Fibroblast of mammary gland (primary cell): ENCODE results near the gene BET1.
"Not testable (repeated sequence)": the region's sequence is repeated elsewhere in the genome, so short reads cannot be mapped to it uniquely, and the experiment has no call there.

Source experiments
- DNase-seq: peaks from one replicate; pipeline ENCODE4 v3.0.0-alpha.2; 2010; ENCODE audit warnings: low read depth
- H3K4me3 ChIP-seq: 2 replicates; pipeline ENCODE4 v1.5.1; 2011; ENCODE audit warnings: low read depth, mild to moderate bottlenecking, low read length, moderate library complexity; ENCODE audit not compliant: control insufficient read depth
- CTCF ChIP-seq: conservative IDR thresholded peaks from 2 replicates; pipeline ENCODE4 v1.5.1; 2011; ENCODE audit warnings: low read depth, low read length, inconsistent platforms; ENCODE audit not compliant: control insufficient read depth, insufficient read depth

BET1 gene

GRCh38 chr7:94039368-94040035 lies 35.3 kb upstream of the BET1 start:
- TF ChIP-seq CTCF: no peak
- H3K4me3 ChIP-seq: no peak overlapping the region
- no peak for DNase-seq

- no peak overlapping the region for H3K4me3 ChIP-seq
- DNase-seq: no peak
- TF ChIP-seq CTCF: no peak
Measured at GRCh38 chr7:94031865-94032264, 27.7 kb upstream of the BET1 start.

GRCh38 chr7:94030634-94031033 lies 26.5 kb upstream of the BET1 start:
- no peak for TF ChIP-seq CTCF
- H3K4me3 ChIP-seq: no peak overlapping the region
- peak; percentile 18 for DNase-seq

- no peak for DNase-seq
- no peak overlapping the region for H3K4me3 ChIP-seq
- TF ChIP-seq CTCF: no peak
Measured at GRCh38 chr7:94029976-94030375, 25.8 kb upstream of the BET1 start.

GRCh38 chr7:94028768-94029167 lies 24.6 kb upstream of the BET1 start:
- no peak for TF ChIP-seq CTCF
- H3K4me3 ChIP-seq: no peak overlapping the region
- DNase-seq: peak; percentile 58

- not testable (repeated sequence) for H3K4me3 ChIP-seq, DNase-seq
Measured at GRCh38 chr7:94026619-94027018, 22.5 kb upstream of the BET1 start.

- no peak overlapping the region for H3K4me3 ChIP-seq
- peak; percentile 62 for DNase-seq
- TF ChIP-seq CTCF: no peak
Measured at GRCh38 chr7:94022550-94022949, 18.4 kb upstream of the BET1 start.
